K562 (cell line): ENCODE data around the gene NARF. TPM values are rescaled to one million over a fixed set of nuclear protein-coding genes. Genes with fewer than 3 reads are reported as not detected.

Source experiments
- ARID2 ChIP-seq: fragments of 450-650 bp; IDR thresholded peaks from 2 replicates; pipeline ENCODE4 v1.6.1; 2017; ENCODE audit warnings: antibody characterized with exemption, mild to moderate bottlenecking
- CEBPG ChIP-seq, 3 experiments: fragments of 200-800 bp in 1 of 3; sonication (Bioruptor generic) in 1 of 3; sonication (generic) in 1 of 3; formaldehyde crosslinking in 1 of 3; IDR thresholded peaks in 2 of 3; conservative IDR thresholded peaks in 1 of 3; 2 replicates each; pipeline versions ENCODE4 v1.6.1 to v1.8.0; 2016 to 2022; ENCODE audit warnings: missing compliant biosample characterization in 2 of 3, missing genetic modification characterization in 2 of 3, mild to moderate bottlenecking in 1 of 3, missing genetic modification reagents in 1 of 3
- CREB5 ChIP-seq: fragments of 250-450 bp; sonication (Bioruptor Pico); IDR thresholded peaks from 2 replicates; pipeline ENCODE4 v1.5.0; 2020; ENCODE audit warnings: mild to moderate bottlenecking
- EHMT2 ChIP-seq: fragments of 450-650 bp; IDR thresholded peaks from 2 replicates; pipeline ENCODE4 v1.6.1; 2018; ENCODE audit warnings: antibody characterized with exemption
- LEF1 ChIP-seq: fragments of 450-650 bp; IDR thresholded peaks from 2 replicates; pipeline ENCODE4 v1.6.1; 2016; ENCODE audit warnings: mild to moderate bottlenecking
- MEF2A ChIP-seq: IDR thresholded peaks from 2 replicates; pipeline ENCODE4 v1.6.1; 2011; ENCODE audit warnings: low read depth, mild to moderate bottlenecking, low read length, moderate library complexity; ENCODE audit not compliant: control insufficient read depth
- MTF1 ChIP-seq: fragments of 250-450 bp; sonication (Bioruptor Pico); IDR thresholded peaks from 2 replicates; pipeline ENCODE4 v1.9.0; 2021; ENCODE audit warnings: moderate library complexity, mild to moderate bottlenecking, inconsistent platforms, borderline replicate concordance
- NFATC3 ChIP-seq: fragments of 450-650 bp; IDR thresholded peaks from 2 replicates; pipeline ENCODE4 v1.6.1; 2017; ENCODE audit warnings: mild to moderate bottlenecking
- NR2F6 ChIP-seq: fragments of 450-650 bp; formaldehyde crosslinking; IDR thresholded peaks from 2 replicates; pipeline ENCODE4 v1.4.0; 2020; ENCODE audit warnings: mild to moderate bottlenecking
- POLR2H ChIP-seq: IDR thresholded peaks from 2 replicates; pipeline ENCODE4 v1.6.1; 2016; ENCODE audit warnings: missing genetic modification characterization, low read depth, mild to moderate bottlenecking, control low read depth, missing compliant biosample characterization, moderate library complexity
- RFX7 ChIP-seq: fragments of 250-450 bp; sonication (Bioruptor Pico); IDR thresholded peaks from 2 replicates; pipeline ENCODE4 v1.5.1; 2021; ENCODE audit warnings: mild to moderate bottlenecking
- SETDB1 ChIP-seq: IDR thresholded peaks from one replicate; pipeline ENCODE4 v1.6.1; 2012; ENCODE audit warnings: low read length, control low read depth, inconsistent platforms
- TAF15 ChIP-seq: fragments of 200-400 bp; formaldehyde crosslinking; IDR thresholded peaks from 2 replicates; pipeline ENCODE4 v1.6.1; 2017; ENCODE audit warnings: mild to moderate bottlenecking, low read depth, low read length, moderate library complexity
- TAL1 ChIP-seq: fragments of 450-650 bp; IDR thresholded peaks from 2 replicates; pipeline ENCODE4 v1.6.1; 2016; ENCODE audit warnings: mild to moderate bottlenecking
- ZC3H11A ChIP-seq: IDR thresholded peaks from 2 replicates; pipeline ENCODE4 v1.6.1; 2012; ENCODE audit warnings: low read depth, low read length, improper control_type of control experiment
- ZKSCAN1 ChIP-seq: fragments of 150-350 bp; IDR thresholded peaks from 2 replicates; pipeline ENCODE4 v1.6.1; 2016; ENCODE audit warnings: low read depth, low read length
- ZNF232 ChIP-seq: sonication (generic); formaldehyde crosslinking; IDR thresholded peaks from 2 replicates; pipeline ENCODE4 v1.8.0; 2022; ENCODE audit warnings: mild to moderate bottlenecking, missing genetic modification reagents
- ZNF79 ChIP-seq: fragments of 250-450 bp; sonication (Bioruptor Pico); IDR thresholded peaks from 2 replicates; pipeline ENCODE4 v1.4.0; 2020; ENCODE audit warnings: low read depth, mild to moderate bottlenecking, moderate library complexity
- polyA plus RNA-seq, 8 experiments: library from polyadenylated mRNA; depleted of rRNA in 4 of 8; stranded (reverse) in 5 of 8; unstranded in 3 of 8; fragments of >200 nt; fragmentation: Nextera tagmentation in 2 of 8; fragmentation: Illumina TruSeq in 1 of 8; extraction: Ambion mirVana in 2 of 8; extraction: Trizol in 1 of 8; gene quantifications; 2 replicates each; pipeline versions ENCODE4 v1.2.1 to v1.2.3, GENCODE V29; 2011 to 2014; ENCODE audit warnings: inconsistent platforms in 1 of 8, missing spikeins in 1 of 8
- total RNA-seq, 7 experiments: library from RNA; depleted of rRNA in 6 of 7; stranded (reverse); fragments of >200 nt in 6 of 7; fragmentation: Illumina TruSeq in 2 of 7; extraction: Trizol in 2 of 7; gene quantifications; 2 replicates each; pipeline versions ENCODE4 v1.2.1 to v1.2.3, GENCODE V29; 2011 to 2021; ENCODE audit warnings: low replicate concordance in 1 of 7
- TF ChIP-seq, protein P1 (sequence below), 3 experiments: fragments of 200-800 bp in 1 of 3; fragments of 250-450 bp in 1 of 3; fragments of 450-650 bp in 1 of 3; sonication (Bioruptor Pico) in 1 of 3; sonication (Bioruptor generic) in 1 of 3; formaldehyde crosslinking in 1 of 3; IDR thresholded peaks; 2 replicates each; pipeline versions ENCODE4 v1.6.1 to v1.8.0; 2016 to 2022; ENCODE audit warnings: mild to moderate bottlenecking in 2 of 3, missing genetic modification characterization in 2 of 3, missing compliant biosample characterization in 1 of 3, moderate library complexity in 1 of 3
- TF ChIP-seq, protein P2 (sequence below): fragments of 450-650 bp; conservative IDR thresholded peaks from 2 replicates; pipeline ENCODE4 v1.6.1; 2016; ENCODE audit warnings: missing genetic modification characterization, low read depth, mild to moderate bottlenecking, missing compliant biosample characterization, moderate library complexity

Gene NARF
- total and polyA plus RNA-seq, 9 of the 15 experiments (the other 6 are each of a cell fraction or from before 2014, with no cell fraction given): 60.4 to 423 (median 132) TPM

DNA sequence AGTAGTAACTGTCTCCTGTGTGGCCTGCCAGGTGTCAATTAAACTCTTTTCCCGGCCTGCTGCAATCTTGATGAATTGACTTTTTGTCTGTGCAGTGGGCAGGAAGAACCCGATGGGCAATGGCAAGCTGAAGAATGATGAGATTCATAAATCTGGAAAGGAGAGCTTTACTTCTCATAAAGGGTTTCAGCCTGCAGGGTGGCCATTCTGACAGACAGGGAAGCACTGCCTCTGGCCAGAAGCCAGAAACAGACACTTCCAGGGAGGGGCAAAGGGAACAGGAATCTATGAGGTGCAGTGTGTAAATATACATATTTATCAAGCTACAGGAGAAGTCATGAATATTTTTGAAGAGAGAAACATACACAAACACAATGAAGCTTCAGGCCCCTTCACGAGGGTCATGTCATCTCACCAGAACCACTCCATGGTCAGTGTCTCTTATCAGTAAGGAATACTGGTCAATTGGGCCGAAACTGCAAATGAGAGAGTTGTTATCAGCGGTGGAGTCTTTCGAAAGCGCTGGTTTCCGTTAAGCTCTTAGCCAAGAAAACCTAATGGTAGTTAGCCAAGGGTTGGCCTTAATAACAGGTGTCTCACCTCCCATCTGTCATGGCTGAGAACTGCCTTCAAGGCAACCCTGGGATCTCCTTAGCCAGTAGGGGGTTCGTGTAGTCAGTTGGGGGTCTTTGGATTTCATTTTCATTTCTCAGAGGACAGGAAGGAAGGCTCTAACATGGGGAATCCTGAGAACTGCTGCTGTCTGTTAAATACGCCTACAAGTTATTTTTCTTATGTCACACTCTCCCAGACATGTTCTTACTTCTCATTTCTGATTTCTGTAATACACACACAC is 1.2 kb upstream of the NARF start (continued):
- TF ChIP-seq, protein P1, sequence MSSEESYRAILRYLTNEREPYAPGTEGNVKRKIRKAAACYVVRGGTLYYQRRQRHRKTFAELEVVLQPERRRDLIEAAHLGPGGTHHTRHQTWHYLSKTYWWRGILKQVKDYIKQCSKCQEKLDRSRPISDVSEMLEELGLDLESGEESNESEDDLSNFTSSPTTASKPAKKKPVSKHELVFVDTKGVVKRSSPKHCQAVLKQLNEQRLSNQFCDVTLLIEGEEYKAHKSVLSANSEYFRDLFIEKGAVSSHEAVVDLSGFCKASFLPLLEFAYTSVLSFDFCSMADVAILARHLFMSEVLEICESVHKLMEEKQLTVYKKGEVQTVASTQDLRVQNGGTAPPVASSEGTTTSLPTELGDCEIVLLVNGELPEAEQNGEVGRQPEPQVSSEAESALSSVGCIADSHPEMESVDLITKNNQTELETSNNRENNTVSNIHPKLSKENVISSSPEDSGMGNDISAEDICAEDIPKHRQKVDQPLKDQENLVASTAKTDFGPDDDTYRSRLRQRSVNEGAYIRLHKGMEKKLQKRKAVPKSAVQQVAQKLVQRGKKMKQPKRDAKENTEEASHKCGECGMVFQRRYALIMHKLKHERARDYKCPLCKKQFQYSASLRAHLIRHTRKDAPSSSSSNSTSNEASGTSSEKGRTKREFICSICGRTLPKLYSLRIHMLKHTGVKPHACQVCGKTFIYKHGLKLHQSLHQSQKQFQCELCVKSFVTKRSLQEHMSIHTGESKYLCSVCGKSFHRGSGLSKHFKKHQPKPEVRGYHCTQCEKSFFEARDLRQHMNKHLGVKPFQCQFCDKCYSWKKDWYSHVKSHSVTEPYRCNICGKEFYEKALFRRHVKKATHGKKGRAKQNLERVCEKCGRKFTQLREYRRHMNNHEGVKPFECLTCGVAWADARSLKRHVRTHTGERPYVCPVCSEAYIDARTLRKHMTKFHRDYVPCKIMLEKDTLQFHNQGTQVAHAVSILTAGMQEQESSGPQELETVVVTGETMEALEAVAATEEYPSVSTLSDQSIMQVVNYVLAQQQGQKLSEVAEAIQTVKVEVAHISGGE (CRISPR knock-in tag; IDR thresholded peaks at IDR 0.05): no peak; a peak in 1 of 6 replicates
- TF ChIP-seq MEF2A (no peak), ZKSCAN1 (no peak), LEF1 (peak; percentile 41), CREB5 (CRISPR knock-in tag) (no peak), MTF1 (CRISPR knock-in tag) (no peak), TAF15 (no peak), POLR2H (no peak), ARID2 (no peak), ZNF79 (CRISPR knock-in tag) (no peak), ZC3H11A (no peak), CEBPG (CRISPR knock-in tag; IDR thresholded peaks at IDR 0.05) (no peak), CEBPG (tag; conservative IDR thresholded peaks at IDR 0.05 in 1 of 2, IDR thresholded peaks at IDR 0.05 in 1 of 2) (0 out of 4 replicates have a peak, but pooled peaks of 1 of the 2 experiments have one; percentile 27), ZNF232 (CRISPR knock-in tag) (no peak), EHMT2 (peak; percentile 33; the same call in 1 of the 2 replicates), NFATC3 (no peak), TAL1 (0 out of 2 replicates have a peak, but pooled peaks have one; percentile 10), SETDB1 (no peak), RFX7 (CRISPR knock-in tag) (peak; percentile 11; the same call in 1 of the 2 replicates), NR2F6 (no peak)
- TF ChIP-seq, protein P2, sequence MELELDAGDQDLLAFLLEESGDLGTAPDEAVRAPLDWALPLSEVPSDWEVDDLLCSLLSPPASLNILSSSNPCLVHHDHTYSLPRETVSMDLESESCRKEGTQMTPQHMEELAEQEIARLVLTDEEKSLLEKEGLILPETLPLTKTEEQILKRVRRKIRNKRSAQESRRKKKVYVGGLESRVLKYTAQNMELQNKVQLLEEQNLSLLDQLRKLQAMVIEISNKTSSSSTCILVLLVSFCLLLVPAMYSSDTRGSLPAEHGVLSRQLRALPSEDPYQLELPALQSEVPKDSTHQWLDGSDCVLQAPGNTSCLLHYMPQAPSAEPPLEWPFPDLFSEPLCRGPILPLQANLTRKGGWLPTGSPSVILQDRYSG (tag): peak; percentile 49; the same call in 1 of the 2 replicates
